HG02884 (cell line): ENCODE data around the gene LRSAM1.

ENCODE experiments used
- ATAC-seq: cut with Tn5 transposase; IDR thresholded peaks from one replicate; pipeline ENCODE4 v1.9.1; 2021; ENCODE audit warnings: mild to moderate bottlenecking, moderate library complexity; ENCODE audit not compliant: unreplicated experiment

The LRSAM1 gene

DNA sequence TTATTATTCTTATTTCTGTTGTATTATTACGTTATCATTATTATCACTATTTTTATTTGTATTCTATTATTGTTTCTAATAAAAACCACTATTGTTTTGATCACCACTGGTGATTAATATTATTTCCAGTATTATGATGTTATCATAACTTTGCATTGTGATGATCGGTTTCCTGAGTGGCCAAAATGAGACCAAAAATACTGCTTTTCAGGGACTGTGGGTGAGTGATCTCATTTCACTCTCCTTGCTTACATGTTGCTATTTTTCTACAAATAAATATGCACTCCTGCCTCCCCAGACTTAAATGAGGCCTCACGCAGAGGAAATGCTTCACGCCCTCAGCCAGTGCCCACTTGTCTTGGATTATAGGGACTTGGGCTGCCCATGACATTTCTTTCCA, 78.4 kb downstream of the LRSAM1 start:
- no peak for ATAC-seq

DNA sequence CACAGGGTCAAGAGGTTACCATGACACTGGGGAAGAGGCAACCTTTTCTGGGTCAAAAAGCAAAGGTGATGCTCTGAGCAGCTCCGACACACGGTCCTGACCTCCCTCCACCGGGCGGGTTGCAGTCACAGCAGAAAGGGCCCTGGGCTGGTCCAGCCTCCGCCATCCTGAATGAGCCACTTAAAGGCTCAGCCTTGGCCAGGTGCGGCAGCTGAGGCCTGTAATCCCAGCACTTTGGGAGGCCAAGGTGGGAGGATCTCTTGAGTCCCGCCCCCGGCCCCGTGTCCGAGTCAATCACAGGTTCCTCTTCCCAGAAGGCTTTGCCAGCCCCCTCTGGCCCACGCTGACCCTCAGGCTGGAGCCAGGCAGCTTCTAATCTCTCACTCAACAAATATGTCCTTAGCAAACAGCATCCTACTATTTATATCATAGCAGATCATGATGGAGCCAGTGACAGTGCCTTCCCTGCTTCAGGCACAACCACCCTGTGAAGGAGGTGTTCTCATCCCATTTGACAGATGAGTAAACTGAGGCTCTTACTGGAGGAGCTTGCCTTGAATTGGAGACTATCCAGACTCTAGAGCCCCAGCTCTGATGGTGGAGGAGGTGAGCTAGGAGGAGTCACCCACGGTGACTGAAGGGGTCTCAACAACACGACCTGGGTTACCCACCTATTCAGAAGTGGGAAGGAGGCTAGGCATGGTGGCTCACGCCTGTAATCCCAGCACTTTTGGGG, 79.1 kb downstream of the LRSAM1 start:
- no peak for ATAC-seq

DNA sequence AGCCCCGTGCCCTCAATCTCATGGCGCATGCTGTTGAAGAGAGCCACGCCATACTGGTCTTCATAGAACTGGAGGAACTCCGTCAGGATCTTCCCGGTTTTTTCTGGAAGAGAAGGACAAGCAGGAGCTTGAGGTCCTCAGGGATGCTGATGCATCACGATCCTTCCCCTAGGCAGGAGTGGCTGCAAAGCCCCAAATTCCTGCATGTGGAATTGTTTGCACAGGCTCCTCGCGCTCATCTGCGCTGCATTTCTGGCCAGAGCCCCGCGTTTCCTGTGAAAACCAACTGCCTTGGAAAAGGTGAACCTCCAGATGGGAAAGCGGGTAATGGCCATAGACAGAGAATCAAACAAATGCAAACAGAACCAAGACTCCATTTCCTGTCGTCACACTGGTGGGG, 80.4 kb downstream of the LRSAM1 start:
- no peak for ATAC-seq

DNA sequence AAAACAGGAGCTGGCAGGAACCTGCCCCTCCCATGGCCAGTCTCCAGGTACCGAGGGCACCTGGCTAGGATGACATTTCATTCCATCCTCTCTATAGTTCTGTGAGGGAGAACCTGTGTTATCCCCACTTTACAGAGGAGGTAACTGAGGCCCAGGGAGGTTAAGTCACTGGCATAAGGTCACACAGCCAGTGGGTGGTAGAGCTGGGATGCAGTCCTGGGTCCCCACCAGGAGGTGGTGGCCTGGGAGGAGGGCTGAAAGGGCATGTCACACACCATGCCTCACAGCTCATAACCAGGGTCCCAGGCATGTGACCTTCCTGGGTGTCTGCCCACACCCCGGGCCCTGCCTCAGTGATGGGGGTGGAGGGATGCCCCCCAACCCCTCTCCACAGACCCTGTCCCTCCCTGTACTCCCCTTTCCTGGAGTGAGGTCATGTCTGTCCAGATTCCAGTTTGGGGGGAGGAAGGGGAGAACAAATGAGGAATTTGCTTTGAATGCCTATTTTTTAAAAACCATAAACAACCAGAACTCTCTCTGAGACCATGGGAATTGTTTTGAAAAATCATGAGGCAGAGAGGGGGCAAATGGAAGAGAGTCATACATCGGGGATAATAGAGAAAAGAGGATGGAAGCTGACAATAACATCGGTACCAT, 83.1 kb downstream of the LRSAM1 start:
- no peak for ATAC-seq

DNA sequence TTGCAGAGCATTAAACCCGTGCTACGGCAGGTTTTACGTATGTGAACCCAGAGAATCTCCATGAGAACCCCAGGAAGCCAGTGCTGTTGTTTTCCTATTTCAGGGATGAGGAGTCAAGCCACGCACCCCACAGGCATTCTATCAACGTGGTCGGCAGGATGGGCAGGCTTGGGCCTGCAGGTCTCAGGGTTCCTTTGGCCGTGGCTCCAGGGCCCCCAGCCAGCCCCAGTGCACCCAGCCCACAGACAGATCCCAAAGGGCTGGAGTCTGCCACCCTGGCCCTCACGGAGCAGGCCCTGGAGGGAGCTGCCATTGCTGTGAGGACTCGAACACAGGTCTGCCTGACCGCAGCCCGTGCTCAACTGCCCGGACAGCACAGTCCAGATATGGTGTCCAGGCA, 83.6 kb downstream of the LRSAM1 start:
- ATAC-seq = no peak

DNA sequence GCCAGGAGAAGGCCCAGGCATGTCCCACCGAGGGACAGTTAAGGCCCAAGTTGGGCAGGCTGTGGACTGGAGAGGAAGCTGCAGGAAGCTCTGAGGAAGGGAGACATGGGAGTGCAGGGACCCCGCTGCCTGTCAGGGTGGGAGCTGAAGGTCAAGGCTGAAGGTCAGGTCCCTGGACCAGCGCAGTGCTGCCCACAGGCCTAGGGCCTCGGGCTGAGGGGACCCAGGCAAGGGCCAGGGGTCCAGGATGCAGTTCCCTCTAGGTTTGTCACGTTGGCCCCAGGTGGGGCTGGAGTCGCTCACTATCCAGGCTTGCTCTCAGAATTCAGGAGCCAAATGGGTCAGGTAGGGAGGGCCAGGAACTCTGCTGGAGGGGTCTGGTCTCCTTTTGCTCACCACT, 84.1 kb downstream of the LRSAM1 start:
- ATAC-seq = no peak

DNA sequence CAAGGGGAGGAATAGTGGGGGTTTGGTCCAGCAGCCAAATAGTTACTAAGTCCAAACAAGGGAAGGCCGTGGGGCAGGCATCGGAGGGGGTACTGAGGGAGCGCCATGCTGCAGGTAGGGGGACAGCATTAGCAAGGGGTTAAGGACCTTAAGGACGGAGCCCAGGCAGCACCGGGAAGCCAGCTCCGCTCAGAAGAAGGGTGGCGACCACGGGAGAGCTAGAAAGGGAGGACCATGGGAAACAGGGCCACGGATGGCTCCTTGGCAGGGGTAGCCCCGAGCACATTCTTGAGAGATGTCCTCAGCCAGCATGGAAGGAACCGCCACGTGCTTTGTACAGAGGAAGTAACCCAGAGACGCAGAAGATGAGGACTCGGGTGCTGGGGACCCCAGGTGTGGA, 84.5 kb downstream of the LRSAM1 start:
- no peak for ATAC-seq

DNA sequence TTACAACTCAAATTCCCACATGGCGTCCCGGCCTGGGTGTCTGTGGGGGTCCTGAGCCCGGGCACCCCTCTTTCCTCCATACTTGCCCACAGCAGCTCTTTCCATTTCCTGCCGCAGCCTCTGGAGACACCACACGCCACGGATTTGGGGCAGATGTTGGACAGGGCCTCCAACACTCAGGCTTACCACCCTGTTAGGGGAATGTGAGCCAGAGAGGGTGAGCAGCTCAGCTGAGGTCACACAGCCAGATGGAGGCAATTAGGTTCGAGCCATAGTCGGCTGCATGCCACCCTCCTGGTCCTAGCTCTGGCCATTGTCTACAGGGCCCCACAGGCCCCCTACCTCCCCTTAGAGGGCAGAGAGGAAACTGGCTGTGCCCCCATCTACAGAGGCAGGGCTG, 85.2 kb downstream of the LRSAM1 start:
- ATAC-seq = no peak

DNA sequence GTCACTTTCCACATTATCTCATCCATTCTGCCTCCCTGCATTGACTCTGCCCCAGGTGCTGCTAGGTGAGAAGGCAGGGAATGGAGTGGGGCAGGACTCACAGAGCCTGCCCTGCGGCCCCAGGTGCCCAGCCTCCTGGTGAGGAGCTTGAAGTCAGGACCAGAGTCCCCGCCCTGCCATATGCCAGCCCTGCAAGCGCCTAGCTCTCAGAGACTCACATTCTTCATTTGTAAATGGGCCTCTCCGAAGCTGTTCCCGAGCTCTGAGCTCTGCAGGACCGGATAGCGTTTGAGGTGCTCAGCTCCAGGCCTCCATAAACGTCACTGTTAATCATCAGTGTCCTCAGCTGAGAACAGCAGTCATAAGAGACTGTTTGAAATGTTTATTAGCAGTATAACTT, 85.7 kb downstream of the LRSAM1 start:
- ATAC-seq = no peak

DNA sequence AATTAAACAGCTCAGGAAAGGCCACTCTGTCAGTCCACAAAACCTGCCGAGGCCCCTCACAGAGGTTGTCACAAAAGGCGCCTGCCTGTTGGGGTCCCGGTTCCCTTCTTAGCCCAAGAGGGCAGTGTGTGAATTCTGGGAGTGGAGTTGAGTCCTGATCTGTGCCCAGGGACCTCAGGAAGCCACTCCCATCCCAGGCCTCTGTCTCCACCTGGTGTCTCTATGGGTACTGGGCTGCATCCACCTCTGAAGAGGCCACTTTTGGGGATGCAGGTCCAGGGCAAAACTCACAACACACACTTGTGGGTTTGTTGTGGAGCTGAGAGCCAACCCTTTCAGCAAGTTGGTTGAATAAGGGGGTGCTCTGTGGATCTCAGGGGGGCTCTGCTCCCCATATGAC, 86.5 kb downstream of the LRSAM1 start:
- no peak for ATAC-seq

DNA sequence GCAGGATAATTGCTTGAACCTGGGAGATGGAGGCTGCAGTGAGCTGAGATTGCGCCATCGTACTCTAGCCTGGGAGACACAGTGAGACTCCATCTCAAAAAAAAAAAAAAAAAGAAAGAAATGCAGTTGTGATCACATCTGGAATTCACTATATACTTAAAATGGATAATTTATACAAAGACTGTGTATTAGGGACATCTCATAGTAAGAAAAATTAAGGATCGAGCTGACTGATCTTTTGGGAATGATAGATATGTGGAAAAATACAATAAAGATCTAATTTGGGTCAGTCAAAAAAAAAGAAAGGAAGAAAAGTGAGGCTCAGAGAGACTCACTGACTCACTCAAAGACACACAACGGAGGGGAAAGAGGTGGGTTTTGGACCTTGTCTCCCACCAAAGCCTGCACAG, 87.5 kb downstream of the LRSAM1 start:
- no peak for ATAC-seq

DNA sequence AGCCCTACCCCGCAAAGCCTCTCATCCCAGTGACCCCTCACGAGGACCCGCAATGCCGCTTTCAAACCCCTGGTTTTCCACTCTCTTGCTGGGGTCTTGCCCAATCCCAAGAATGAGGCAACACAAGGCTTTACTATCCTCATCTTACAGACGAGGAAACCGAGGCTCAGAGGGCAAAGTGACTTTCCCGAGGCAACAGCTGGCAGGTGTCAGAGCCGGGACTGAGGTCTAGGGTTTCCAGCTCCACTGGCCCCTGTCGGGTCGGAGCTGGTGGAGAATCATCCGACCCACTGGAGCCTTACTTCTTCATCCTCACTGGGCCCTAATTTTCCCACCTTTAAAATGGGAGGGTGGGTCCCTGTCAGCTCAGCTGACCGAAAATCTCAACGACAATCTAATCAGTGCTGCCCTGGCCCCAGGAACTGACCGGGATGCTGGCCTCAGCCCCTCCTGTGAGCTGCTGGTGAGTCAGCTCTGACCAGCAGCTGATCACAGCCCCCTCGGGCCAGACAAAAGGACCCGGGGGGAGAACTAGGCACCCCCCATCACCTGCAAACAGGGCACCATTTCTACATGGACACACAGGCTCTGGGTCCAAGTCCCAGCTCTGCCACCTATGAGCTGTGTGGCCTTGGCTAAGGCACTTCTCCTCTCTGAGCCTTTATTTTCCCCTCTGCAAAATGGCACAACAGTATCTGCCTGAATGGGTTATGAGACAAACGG, 88.1 kb downstream of the LRSAM1 start:
- no peak for ATAC-seq

DNA sequence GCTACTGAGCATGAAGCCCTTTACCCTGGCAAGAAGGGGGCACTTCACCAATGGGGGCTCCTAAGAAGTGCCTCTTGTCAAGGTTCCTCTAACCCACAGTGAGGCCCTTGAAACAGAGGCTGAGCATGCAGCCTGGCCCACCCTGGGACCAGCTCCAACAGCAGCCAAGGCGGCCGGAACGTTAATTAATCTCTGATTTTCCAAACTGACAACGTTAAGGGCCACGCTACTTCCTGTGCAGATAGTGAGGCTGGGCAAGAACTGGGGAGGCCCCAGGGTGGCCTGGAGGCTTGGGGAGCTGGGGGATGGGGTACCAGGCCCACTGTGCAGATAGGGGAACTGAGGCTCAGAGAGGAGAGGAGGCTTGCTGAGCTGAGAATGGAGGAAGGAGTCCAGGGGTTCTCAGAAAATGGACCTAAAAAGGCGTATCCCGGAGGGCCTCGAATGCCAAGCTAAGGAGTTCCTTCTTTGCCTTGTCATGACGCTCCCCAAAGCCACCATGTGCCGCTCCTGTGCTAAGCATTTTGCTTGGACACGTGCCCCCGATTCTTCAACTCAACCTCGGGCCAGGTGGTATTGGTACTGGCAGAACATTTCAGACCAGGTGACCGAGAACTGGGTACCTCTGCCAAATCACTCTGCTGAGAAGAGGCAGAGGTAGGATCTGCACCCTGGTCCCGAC, 88.8 kb downstream of the LRSAM1 start:
- no peak for ATAC-seq

DNA sequence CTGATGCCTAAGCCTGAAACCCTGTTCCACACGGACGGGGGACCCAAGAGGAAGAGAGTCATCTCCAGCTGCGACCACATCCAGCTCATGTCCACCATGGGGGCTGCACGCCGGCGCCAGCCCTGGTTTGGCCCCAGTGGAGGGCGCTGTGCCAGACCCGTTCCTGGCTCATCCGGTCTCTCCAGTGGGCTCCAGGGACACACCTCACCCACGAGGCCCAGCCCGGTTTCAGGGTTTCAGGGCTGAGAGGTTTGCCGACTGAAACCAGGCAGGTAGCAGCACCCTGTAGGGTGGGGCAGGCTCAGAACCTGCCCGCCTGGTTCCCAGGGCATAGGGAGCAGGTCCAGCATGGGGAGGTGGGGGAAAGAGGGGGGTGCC, 89.3 kb downstream of the LRSAM1 start:
- ATAC-seq = no peak

DNA sequence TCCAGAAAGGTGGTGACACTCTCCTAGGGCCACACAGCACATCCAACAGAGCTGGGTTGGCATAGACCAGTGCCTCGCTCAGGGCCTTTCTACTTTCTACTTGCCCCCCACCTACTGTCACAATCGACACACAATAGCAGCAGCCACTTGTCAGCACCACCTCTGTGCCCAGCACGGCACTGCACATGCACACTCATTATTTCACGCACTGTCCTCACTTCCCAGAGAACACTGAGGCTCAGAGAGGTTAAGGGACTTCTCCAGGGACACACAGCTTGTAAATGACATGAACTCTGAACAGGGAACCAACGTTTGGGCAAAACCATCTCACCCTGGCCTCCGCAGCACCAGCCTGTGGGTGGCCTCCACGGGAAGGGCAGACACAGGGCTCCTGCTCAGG, 89.9 kb downstream of the LRSAM1 start:
- no peak for ATAC-seq

DNA sequence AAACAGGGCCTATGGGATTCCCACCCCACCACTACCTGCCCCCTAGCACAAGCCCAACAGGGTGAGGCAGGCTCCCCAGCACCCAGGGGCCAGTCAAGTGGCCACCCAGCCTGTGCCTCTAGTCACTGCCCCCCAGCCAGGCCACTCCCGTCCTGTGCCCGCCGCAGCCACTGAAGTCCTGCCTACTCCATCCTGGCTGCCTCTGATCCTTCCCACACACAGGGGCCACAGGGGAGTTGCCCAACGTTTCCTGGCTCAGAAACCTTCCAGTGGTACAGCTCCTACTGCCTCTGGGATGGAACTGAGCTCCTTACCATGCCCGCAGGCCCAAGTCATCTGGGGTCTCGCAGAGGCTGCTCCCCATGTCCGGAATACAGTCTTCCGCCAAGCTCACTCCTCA, 90.6 kb downstream of the LRSAM1 start:
- ATAC-seq = no peak

DNA sequence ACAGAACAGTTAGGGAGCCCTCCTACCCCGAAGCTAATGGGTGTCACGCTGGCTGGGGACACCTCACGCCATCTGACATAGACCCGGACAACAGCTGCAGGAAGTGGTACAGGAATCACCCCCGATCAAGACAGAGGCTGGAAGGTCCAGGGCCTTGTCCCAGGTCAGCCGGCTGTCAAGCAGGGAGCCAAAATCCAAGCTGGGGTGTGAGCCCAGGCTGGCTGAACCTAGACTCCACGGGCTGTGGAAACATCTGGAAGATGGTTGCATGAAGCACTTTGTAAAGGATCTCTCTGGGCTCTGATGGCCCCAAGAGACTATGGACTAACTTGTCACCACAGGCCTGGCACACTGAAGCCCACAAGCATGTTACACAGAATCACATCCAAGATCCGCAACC, 91.9 kb downstream of the LRSAM1 start:
- ATAC-seq = no peak

DNA sequence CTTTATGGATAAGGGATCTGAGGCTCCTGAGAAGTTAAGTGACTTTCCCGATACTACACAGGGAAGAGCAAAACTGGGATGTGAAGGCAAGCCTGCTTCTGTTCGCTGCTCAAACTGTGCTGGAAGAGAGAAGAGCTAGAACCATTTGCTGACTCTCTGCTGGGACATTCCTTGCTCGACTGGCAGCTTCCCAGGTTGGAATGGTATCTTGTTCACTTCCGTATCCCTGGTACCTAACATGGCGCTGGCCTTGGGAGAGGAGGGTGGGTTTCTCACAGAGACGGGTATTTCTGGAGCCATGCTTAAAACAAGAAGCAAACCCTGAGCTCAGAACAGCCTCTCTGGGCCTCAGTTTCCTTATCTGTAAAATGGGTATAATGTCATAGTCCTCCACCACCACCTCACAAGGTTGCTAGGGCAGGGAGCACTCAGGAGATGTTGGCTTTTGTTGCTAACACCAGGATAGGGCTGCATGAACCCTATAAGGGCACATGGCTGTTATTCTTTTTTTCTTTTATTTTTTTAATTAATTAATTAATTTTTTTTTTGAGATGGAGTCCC, 92.7 kb downstream of the LRSAM1 start:
- ATAC-seq = no peak

DNA sequence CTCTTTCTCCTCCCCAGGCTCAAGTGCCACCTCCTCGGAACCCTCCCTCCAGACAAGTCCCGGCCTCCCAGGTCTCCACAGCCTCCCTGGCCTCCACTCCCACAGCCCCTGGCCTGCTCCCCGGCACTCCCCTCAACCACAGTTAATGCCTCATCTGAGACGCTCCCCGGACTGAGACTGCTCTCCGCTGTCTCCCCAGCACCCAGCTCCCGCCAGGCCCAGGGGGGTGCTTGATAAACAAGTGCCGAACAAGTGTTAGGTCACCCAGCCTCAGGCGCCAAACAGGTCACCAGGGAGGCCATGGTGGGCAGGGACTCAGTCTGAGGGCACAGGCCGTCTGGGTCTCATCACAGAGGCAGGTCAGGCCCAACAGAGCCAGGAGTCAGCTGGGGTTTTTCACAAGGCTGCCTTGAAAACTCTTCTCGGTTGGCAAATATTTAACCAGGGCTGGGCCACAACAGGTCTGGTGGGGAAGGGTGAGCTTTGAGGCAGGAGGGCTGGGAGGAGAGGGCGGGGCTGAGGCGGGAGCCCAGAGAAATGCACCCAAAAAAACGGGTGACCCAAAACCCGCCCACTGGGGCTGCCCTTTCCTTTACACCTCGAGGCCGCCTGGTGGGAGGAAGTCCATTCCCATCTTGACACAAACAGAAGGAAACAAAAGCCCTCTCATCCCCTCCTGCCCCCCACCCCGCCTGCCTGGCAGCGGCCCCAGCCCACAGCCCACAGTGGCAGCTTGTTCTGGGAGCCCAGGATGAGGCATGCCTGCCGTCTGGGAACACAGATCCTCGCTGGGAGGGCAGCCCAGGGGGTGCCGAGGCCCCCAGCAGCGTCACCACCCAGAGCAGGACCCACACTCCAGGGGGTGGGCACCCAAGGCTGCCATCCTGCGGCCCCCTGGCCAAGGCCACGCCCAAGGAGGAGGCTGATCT, 94.2 kb downstream of the LRSAM1 start:
- ATAC-seq = no peak

DNA sequence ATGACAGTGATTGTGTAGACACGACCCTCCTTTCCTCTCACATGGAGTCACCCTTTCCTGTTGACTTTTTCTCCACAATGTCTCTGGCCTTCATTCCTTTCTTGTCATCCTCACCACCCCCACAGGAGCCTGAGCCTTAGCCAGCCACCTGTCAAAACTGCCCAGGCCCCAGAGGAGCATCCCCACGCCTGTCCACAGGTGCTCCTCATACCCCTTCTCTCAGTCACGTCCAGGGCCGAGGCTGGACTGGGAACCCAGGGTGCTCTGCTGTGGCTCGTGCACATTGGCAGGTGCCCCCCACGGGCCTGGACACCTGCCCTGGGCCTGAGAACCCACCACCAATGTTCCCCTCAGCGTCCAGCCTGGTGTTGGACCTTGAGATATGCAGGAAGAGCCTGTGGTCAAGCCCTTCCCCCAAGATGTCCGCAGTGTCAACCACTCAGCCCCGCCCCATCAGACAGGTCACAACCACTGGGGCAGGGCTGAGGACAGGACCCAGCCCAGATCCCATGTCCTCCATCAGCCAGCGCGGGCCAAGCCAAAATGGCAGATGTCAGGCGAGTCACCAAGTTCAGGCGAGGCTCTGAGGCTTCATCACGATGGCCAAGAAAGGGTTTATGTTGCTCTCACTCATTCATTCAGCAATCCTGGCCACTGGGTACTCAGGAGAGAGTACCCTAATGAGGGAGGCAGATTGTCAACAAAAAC, 95.0 kb downstream of the LRSAM1 start:
- ATAC-seq = no peak
